Activated T-cell treated with anti-CD3 and anti-CD28 coated beads for 1 hour (primary cell): ENCODE data around the gene CEP20.
"Not testable (repeated sequence)": the region's sequence is repeated elsewhere in the genome, so short reads cannot be mapped to it uniquely, and the experiment has no call there.

ENCODE experiments used
- DNase-seq: peaks from one replicate; pipeline ENCODE4 v3.0.0-alpha.2; 2020; ENCODE audit warnings: low read depth

The CEP20 gene, protein sequence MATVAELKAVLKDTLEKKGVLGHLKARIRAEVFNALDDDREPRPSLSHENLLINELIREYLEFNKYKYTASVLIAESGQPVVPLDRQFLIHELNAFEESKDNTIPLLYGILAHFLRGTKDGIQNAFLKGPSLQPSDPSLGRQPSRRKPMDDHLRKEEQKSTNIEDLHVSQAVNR

DNA sequence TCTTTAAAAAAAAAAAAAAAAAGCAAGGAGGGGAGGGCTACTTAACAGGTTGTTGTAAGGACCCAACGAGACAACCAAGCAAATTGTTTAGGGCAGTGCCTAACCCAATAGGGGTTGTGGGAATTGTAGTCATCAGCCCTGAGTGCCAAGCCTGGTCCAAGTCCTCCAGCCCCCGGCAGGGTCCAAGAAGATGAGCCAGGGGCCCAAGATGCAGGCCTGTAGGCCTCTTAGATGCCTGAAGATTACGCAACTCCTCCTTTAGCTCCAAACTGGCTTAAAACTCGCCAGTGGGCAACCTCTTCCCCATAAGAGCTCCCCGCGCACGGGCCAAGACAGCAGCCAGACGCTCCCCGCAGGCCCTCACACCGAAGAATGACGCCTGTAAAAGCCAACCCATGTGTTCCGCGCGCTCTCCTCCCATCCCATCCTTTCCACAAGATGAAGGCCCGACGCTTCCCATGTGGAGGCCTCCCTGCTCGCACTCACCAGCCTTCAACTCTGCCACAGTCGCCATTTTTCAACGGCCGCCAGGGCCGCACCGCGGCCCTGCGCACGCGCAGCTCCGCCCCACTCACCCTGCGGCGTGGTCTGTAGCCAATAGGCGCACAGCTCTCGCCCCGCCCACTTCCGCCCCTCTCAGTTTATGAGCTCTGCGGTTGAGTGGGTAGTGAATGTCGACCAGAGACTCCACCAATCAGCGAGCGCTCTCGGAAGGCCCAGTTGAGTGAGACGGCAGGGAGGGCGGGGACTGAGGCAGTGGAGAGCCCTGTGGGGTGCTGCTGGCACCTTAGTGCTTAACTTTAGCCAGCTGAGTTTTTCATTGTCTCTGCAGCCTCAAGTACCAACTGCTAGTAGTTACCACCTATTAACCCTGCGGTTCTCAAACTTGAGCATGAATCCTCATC is at the start of gene CEP20:
Gene CEP20, minus strand, starts transcription at position 532 of the 905 bp plus-strand sequence. Its CDS starts 18 bp downstream, at position 514.
- DNase-seq = peak; percentile 100

DNA sequence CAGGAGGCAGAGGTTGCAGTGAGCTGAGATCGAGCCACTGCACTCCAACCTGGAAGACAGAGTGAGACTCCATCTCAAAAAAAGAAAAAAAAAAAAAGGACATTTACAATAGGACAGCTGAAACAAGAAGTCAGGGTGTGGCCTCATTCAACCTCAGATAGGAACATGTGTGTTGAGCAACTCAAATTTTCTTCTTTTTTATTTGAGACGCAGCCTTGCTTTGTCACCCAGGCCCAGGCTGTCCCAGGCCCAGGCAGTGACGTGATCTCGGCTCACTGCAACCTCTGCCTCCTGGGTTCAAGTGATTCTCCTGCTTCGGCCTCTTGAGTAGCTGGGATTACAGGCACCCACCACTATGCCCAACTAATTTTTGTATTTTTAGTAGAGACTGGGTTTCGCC is 48.4 kb upstream of the CEP20 start:
- not testable (repeated sequence) for DNase-seq

DNA sequence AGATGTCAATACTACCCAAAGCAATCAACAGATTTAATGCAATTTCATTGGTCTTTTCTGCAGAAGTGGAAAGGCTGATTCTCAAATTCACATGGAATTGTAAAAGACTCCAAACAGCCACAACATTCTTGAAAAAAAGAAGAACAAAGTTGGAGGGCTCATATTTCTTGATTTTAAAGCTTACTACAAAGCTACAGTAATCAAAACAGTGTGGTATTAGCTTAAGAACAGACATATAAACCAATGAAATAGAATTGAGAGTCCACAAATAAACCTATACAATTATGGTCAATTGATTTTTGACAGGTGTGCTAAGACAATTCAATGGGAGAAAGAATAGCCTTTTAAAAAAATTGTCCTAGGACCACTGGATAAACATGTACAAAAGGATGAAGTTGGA is 46.6 kb upstream of the CEP20 start:
- DNase-seq = no peak

DNA sequence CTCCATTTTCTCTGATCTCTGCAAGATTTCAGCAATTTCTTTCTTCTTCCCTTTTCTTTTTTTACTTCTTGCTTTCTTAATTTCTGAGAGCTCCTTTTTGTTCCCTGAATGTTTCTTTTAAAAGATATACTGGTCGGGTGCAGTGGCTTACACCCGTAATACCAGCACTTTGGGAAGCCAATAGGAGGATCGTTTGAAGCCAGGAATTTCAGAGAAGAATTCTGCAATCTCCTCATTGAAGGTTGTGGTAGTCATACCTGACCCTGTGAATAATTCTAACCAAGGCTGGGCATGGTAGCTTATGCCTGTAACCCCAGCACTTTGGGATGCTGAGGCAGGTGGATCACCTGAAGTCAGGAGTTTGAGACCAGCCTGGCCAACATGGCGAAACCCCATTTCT is 45.4 kb upstream of the CEP20 start:
- DNase-seq = no peak

DNA sequence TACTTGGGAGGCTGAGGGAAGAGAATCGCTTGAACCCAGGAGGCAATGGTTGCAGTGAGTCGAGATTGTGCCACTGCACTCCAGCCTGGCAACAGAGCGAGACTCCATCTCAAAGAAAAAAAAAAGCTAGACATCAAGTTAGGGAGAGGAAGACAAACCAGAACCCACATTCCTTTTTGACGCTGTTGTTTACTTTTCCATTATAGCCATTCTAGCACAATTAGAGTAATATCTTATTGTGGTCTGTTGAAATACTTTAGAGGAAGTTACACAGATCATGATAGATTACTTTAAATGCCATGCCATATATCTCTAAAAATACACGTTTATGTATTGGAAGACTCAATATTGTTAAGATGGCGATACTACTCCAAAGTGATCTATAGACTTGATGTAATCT is 44.5 kb upstream of the CEP20 start:
- no peak for DNase-seq

DNA sequence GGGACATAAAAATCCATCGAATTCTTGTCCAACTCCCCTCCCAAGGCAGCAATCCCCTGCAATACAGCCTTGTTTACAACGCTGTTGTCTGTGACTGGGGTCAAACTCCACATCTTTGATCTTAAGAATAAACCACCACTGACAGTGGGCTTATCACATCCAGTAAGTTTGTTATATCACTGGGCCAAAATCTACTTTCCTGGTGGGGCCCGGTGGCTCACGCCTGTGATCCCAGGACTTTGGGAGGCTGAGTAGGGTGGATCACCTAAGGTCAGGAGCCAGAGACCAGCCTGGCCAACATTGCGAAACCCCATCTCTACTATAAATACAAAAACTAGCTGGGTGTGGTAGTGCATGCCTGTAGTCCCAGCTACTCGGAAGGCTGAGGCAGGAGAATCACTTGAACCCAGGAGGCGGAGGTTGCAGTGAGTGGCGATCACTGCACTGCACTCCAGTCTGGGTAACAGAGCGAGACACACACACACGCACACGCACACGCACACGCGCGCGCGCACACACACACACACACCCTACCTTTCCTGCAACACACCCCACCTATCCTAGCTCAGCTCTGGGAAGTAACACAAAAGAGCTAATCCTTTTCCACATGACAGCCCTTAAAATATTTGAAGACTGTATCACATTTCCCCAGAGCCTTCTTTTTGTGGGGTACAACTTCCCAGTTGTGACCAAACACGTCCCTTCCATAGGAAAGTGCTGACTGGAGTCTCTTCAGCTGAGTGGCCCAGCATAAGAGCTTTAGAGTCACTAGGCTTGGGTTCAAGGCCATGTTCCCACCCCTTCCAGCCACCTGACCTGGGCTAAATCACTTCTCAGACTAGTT is 40.1 kb upstream of the CEP20 start:
- DNase-seq = no peak

DNA sequence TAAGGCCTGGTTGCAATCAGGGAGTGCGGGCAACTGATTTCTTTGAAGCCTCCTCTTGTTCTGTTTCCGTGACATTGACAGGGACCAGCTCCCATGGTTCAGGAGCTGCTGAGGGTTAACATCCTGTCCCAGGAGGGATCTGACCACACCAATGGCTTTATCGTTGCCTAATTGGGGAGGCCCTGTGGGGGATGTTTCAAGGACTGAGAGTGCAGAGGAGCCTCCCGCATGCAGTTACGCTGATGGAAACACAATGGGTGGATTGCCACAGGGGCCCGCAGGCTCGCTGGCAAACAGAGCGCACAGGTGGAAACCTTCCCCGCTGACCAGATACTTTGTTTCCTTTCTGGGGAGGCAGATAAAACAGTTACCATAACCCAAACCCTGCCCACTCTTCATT is 37.2 kb upstream of the CEP20 start:
- DNase-seq = no peak

DNA sequence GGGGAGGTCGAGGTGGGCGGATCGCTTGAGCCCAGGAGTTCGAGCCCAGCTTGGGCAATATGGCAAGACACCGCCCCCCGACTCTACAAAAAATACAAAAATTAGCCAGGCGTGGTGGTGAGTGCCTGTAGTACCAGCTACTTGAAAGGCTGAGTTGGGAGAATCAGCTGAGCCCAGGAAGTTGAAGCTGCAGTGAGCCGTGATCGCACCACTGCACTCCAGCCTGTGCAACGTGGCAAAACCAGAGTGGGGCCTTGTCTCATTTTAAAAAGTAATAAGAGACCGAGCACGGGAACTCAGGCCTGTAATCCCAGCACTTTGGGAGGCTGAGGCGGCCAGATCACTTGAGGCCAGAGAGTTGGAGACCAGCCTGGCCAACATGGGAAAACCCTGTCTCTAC is 36.6 kb upstream of the CEP20 start:
- no peak for DNase-seq

DNA sequence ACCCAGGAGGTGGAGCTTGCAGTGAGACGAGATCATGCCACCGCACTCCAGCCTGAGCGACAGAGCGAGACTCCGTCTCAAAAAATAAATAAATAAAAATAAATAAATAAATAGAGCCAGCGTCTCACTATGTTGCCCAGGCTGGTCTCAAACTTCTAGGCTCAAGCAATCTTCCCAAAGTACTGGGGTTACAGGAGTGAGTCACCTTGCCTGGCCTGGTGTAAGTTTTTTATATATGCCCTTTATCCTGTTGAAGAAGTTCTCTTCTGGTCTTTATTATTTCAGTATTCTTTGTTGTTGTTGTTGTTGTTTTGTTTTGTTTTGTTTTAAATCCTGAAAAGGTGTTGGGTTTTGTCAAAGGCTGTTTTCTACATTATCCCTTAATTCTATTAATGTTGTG is 30.9 kb upstream of the CEP20 start:
- no peak for DNase-seq

DNA sequence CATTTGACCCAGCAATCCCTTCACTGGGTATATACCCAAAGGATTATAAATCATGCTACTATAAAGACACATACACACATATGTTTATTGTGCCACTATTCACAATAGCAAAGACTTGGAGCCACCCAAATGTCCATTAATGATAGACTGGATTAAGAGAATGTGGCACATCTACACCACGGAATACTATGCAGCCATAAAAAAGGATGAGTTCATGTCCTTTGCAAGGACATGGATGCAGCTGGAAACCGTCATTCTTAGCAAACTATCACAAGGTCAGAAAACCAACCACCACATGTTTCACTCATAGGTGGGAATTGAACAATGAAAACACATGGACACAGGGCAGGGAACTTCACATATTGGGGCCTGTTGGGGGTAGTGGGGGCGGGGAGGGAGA is 29.9 kb upstream of the CEP20 start:
- not testable (repeated sequence) for DNase-seq

DNA sequence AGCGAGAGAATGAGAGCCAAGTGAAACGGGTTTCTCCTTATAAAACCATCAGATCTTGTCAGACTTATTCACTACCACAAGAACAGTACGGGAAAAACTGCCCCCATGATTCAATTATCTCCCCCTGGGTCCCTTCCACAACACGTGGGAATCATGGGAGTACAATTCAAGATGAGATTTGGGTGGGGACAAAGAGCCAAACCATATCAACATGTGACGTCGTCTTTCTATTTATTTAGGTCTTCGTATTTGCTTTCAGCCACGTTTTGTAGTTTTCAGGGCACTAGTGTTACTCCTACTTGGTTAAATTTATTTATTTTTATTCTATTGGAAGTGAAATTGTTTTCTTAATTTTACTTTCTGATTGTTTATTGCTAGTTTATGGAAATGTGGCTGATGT is 27.9 kb upstream of the CEP20 start:
- DNase-seq = no peak

DNA sequence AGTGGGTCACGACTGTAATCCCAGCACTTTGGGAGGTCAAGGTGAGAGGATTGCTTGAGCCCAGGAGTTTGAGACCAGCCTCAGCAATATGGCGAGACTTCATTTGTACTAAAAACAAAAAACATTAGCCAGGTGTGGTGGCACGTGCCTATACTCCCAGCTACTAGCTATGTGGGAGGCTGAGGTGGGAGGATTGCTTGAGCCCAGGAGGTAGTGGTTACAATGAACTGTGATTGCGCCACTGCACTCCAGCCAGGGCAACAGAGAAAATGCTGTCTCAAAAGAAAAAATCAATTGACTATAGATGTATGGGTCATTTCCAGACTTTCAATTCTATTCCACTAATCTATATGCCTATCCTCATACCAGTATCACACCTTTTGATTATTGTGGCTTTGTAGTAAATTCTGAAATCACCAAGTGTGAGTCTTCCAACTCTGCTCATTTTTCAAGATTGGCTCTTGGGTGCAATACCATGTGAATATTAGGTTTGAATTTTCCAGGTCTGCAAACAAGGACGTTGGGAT is 27.2 kb upstream of the CEP20 start:
- no peak for DNase-seq

DNA sequence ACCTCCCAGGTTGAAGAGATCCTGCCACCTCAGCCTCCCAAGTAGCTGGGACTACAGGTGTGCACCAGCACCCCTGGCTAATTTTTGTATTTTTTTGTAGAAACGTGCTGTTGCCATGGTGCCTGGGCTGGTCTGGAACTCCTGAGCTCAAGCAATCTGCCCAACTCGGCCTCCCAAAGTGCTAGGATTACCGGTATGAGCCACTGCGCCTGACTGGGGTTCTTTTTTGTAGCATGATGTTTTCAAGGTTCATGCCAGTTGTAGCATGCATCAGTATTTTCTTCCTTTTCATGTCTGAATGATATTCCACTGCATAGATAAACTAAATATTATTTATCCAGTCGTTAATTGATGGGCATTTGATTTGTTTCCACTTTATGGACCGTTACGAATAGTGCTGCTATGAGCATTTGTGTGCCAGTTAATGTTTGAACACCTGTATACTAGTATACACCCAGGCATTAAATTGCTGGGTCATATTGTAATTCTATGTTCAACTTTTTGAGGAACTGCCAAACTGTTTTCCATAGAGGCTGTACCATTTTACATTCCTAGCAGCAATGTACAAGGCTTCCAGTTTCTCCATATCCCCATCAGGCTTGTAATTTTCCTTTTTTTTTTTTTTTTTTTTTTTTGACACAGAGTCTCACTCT is 24.8 kb upstream of the CEP20 start:
- DNase-seq = no peak

DNA sequence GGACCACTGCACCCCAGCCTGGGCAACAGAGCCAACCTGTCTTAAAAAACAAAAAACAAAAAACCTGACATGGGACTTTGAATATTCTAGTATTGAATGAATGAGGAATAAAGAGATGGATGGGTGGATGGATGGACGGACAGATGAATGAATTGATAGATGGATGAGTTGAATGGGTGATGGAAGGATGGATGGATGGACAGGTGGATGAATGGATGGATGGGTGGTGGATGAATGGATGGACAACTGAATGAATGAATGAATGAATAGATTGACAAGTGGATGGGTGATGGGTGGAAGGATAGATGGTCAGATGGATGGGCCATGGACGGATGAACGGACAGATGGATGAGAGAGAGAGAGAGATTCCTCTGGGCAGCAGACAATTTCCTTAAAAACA is 22.8 kb upstream of the CEP20 start:
- no peak for DNase-seq

DNA sequence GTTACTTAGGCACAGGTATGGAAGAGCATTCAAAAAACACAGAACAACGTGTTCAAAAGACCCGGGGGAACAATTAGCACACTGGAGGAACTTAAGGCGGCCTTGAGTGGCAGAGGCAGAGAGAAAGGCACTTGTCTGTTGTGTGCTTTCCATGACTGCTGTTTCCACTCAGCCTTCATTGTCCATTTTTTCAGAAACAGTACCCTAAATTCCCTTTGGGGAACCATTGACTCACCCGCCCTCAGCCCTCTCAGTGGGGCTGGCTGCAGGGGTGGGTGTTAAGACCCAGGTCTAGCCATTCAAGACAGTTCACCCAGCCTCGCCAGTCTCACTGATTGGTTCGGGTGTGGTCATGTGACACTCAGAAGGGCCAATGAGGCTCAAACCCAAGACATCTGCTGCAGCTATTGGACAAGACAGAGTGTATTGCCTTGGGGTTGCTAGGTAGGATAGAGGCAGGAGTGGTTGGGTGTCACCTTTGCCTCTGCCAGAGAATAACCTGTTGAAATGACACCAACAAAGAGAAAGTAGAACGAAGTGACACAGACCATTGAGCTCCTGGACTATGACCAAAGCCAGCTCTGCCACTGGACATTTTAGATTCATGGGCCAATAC is 19.6 kb upstream of the CEP20 start:
- DNase-seq = no peak

DNA sequence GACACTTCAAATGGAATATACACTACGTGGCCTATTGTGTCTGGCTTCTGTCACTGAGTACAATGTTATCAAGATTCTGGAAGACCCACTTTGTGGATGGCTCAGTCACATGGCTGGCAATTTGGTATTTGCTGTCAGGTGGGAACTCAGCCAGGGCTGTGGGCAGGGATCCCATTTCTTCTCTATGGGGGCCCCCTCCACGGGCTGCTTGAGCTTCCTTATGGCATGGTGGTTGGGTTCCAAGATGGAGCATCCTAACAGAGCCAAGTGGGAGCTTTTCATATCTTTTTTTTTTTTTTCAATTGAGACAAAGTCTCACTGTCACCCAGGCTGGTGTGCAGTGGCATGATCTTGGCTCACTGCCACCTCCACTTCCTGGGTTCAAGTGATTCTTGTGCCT is 18.0 kb upstream of the CEP20 start:
- no peak for DNase-seq

DNA sequence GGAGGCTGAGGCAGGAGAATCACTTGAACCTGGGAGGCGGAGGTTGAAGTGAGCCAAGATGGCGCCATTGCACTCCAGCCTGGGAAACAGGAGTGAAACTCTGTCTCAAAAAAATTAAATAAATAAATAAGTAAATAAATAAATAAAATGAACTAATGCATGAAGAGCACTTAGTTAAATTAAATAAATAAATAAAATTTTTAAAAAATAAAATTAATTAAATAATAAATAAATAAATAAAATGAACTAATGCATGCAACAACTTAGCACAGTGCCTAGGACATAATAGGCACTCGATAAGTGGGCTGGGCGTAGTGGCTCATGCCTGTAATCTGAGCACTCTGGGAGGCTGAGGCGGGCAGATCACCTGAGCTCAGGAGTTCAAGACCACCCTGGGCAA is 15.6 kb upstream of the CEP20 start:
- DNase-seq = no peak

DNA sequence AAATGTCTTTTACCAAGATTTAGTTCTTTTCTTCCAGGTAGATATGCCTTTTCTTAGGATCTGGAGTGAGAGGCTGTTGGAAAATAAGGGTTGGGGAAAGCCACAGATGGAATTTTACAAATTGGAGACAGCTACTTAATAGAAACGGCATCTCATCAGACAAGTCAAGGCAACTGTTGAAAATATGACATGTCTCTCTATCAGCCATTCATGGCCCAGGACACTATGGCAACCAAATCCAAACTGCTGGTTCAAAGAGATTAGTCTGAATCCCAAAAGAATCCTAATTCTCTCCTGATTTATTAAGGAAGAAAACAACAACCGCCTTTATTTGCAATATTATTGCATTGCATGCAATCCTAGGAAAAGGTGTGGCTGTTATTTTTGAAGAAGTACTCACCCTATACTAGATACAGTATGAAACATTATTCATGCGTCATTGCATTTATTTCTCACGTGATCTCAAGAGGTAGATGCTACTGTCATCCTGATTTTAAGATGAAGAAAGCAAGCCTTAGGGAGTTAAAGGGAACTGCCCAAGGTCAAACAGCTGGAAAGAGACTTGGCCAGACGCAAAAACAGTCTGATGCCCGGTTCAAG is 12.6 kb upstream of the CEP20 start:
- DNase-seq = no peak

DNA sequence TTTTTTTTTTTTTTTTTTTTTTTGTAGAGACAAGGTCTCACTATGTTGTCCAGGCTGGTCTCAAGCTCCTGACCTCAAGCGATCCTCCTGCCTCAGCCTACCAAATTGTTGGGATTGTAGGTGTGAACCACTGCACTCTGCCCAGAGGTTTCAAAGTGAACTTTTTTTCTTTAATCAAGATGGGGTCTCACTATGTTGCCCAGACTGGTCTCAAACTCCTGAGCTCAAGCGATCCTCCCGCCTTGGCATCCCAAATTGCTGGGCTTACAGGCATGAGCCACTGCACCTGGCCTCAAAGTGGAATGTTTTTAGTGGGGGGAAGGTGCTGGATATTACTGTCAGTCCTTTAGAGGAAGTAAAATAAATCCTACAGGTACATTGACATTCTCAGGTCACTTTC is 12.0 kb upstream of the CEP20 start:
- no peak for DNase-seq

DNA sequence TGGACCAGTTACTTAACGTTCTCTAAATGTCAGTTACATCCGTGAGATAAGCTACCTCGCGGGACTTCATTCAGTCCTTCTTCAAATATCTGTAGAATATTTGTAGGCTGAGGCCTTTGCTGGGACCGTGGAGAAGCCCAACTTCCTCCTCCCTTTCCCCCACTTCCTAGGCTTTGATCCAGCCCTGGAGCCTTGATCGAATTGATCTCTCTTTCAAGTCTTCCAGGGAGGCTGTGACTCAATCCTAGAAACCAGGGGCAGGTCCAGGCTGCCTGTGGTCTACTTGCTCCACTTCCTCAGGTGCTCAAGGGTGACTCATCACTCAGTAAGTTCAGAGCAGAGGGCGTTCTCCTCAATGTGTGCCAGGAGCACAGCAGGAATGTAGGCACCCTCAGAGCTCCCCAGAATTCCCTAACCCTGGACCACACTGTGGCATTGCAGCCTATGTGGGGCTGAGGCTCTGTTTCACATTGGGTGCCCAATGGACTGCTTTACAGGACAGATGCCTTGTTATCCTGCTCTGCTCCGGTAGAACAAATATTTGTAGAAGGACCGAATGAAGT is 11.2 kb upstream of the CEP20 start:
- DNase-seq = no peak

DNA sequence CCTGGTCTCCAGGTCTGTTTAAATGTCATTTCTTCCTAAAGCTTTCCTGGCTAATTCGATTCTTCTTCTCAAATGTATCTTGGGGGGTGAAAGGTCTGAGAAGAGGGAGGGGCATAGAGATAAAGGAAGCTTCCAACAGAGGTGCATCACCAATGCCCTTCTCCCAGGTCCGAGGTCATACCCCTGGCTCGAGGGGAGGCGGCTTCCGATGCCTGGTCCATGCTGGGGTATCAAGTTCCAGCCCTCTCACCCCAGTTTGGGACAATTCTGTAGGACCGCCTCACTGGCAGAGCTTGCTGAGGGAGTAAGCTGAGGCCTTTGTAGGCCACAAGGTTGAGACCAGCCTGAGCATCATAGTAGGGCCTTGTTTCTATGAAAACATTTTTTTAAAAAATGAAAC is 10.3 kb upstream of the CEP20 start:
- no peak for DNase-seq
